PC-9 (cell line): Measurements from ENCODE around the gene SDCCAG8. TPM values are rescaled to one million over a fixed set of nuclear protein-coding genes. Genes with fewer than 3 reads are reported as not detected.

Experiments used
- BruUV-seq: library from RNA; stranded (reverse); fragments of 400-500 nt; replicated peaks from 2 replicates; lab custom pipeline; 2021; lab: Mats Ljungman, UMichigan
- CTCF ChIA-PET: fragments of 300-600 bp; sonication (Branson Sonifier 250); formaldehyde crosslinking; loops from one replicate; lab custom pipeline; 2022; ENCODE audit warnings: antibody characterized with exemption; lab: Charles Lee
- POLR2A ChIA-PET: fragments of 300-600 bp; sonication (Branson Sonifier 250); formaldehyde crosslinking; loops from one replicate; lab custom pipeline; 2022; ENCODE audit warnings: antibody characterized with exemption; ENCODE audit not compliant: unreplicated experiment; lab: Charles Lee
- DNase-seq, 2 experiments: peaks; one replicate each; pipeline versions ENCODE4 v3.0.0 to v3.0.0-alpha.2; 2015 to 2022; ENCODE audit warnings: mixed read lengths in 1 of 2
- H2AFZ ChIP-seq: fragments of 200-600 bp; sonication (generic); 2 replicates; pipeline ENCODE4 v1.8.1; 2017; ENCODE audit warnings: antibody characterized with exemption
- H3F3A ChIP-seq: fragments of 200-600 bp; sonication (generic); 2 replicates; pipeline ENCODE4 v1.8.1; 2017; ENCODE audit warnings: antibody characterized with exemption, mild to moderate bottlenecking, low read depth; ENCODE audit not compliant: insufficient read depth
- H3K27ac ChIP-seq: fragments of 200-600 bp; sonication (generic); 2 replicates; pipeline ENCODE4 v1.6.1; 2016; ENCODE audit warnings: mixed run types
- H3K27me3 ChIP-seq: fragments of 200-600 bp; sonication (generic); 2 replicates; pipeline ENCODE4 v1.6.1; 2016; ENCODE audit warnings: low read depth, mixed run types; ENCODE audit not compliant: insufficient read depth
- H3K36me3 ChIP-seq: fragments of 200-600 bp; sonication (generic); 2 replicates; pipeline ENCODE4 v1.6.1; 2016; ENCODE audit warnings: low read depth, mixed run types
- H3K4me1 ChIP-seq: fragments of 200-600 bp; sonication (generic); replicated peaks from 2 replicates; pipeline ENCODE4 v1.6.1; 2016; ENCODE audit warnings: mixed run types; ENCODE audit not compliant: insufficient read depth
- H3K4me2 ChIP-seq: fragments of 200-600 bp; sonication (generic); 2 replicates; pipeline ENCODE4 v1.6.1; 2017; ENCODE audit warnings: mixed run types
- H3K4me3 ChIP-seq: fragments of 200-600 bp; sonication (generic); 2 replicates; pipeline ENCODE4 v1.6.1; 2016; ENCODE audit warnings: mixed run types
- H3K79me2 ChIP-seq: fragments of 200-600 bp; sonication (generic); 2 replicates; pipeline ENCODE4 v1.6.1; 2017; ENCODE audit warnings: low read depth, mixed run types
- H3K9me2 ChIP-seq: fragments of 200-600 bp; sonication (generic); 2 replicates; pipeline ENCODE4 v1.8.1; 2017; ENCODE audit warnings: mild to moderate bottlenecking; ENCODE audit not compliant: insufficient read depth
- H3K9me3 ChIP-seq: fragments of 200-600 bp; sonication (generic); 2 replicates; pipeline ENCODE4 v1.8.1; 2016; ENCODE audit warnings: low read depth; ENCODE audit not compliant: insufficient read depth
- H4K20me1 ChIP-seq: fragments of 200-600 bp; sonication (generic); 2 replicates; pipeline ENCODE4 v1.8.1; 2017; ENCODE audit not compliant: insufficient read depth
- CTCF ChIP-seq: fragments of 200-600 bp; sonication (generic); conservative IDR thresholded peaks from 2 replicates; pipeline ENCODE4 v1.6.1; 2017; ENCODE audit warnings: mixed run types, antibody characterized with exemption, mild to moderate bottlenecking, moderate library complexity
- EZH2 ChIP-seq: fragments of 200-600 bp; sonication (generic); IDR thresholded peaks from 2 replicates; pipeline ENCODE4 v1.8.0; 2017; ENCODE audit warnings: antibody characterized with exemption, low read depth
- intact Hi-C: fragments of 100-400 bp; cut with micrococcal nuclease; formaldehyde crosslinking; loops from one replicate; pipeline ENCODE4 v1.10.0; 2022; ENCODE audit not compliant: unreplicated experiment
- total RNA-seq: library from RNA; stranded (reverse); gene quantifications from 2 replicates; pipeline ENCODE4 v1.2.3, GENCODE V29; 2021

The SDCCAG8 gene
- total RNA-seq, 1 experiment from 2014 or later = 22.7 TPM

- Histone ChIP-seq H3K27ac (no peak overlapping the region), H4K20me1 (no peaks in the 10 kb centered on the region), H3K36me3 (no peaks in the 10 kb centered on the region), H3K4me2 (no peak overlapping the region), H3K27me3 (no peaks in the 10 kb centered on the region), H3K4me1 (no peaks in the 10 kb centered on the region; the same call in 1 of the 2 replicates), H3F3A (0 out of 2 replicates have a peak, but pooled peaks cover 8% of the 10 kb centered on the region), H3K4me3 (no peak overlapping the region), H3K79me2 (no peaks in the 10 kb centered on the region), H2AFZ (no peak overlapping the region), H3K9me2 (no peaks in the 10 kb centered on the region), H3K9me3 (no peaks in the 10 kb centered on the region)
- intact Hi-C loops = no loop called here
- ChIA-PET CTCF (interaction anchor here (0.6 kb wide), 1 partner anchor 27 kb away, joined by 3 read pairs; no protein-coding TSS in a partner anchor), POLR2A (no interaction called here)
- TF ChIP-seq CTCF (no peak), EZH2 (no peak)
- DNase-seq = no peak
- BruUV-seq = no TSS peak
These were observed 152.6 kb downstream of the SDCCAG8 start for GRCh38 chr1:243408479-243408878.

- no peaks in the 10 kb centered on the region for H3K36me3 ChIP-seq
- ChIA-PET POLR2A (no interaction called here), CTCF (no interaction called here)
- H3K9me3 ChIP-seq = no peaks in the 10 kb centered on the region
- BruUV-seq = no TSS peak
- 0 out of 2 replicates have a peak, but pooled peaks cover 8% of the 10 kb centered on the region for H3F3A ChIP-seq
- no peak overlapping the region for H3K4me3 ChIP-seq
- TF ChIP-seq EZH2 (no peak), CTCF (no peak)
- H3K79me2 ChIP-seq = no peaks in the 10 kb centered on the region
- DNase-seq = no peak
- H3K27ac ChIP-seq = no peak overlapping the region
- H3K27me3 ChIP-seq = no peaks in the 10 kb centered on the region
- no peak overlapping the region for H3K4me2 ChIP-seq
- intact Hi-C loops = no loop called here
- H4K20me1 ChIP-seq = no peaks in the 10 kb centered on the region
- H2AFZ ChIP-seq = no peak overlapping the region
- H3K4me1 ChIP-seq = no peaks in the 10 kb centered on the region; the same call in 1 of the 2 replicates
- no peaks in the 10 kb centered on the region for H3K9me2 ChIP-seq
These were observed 153.4 kb downstream of the SDCCAG8 start for GRCh38 chr1:243409284-243409683.

- CTCF ChIA-PET = no interaction called here
- POLR2A ChIA-PET = no interaction called here
- no peaks in the 10 kb centered on the region for H4K20me1 ChIP-seq
These were observed 155.6 kb downstream of the SDCCAG8 start for GRCh38 chr1:243411472-243411871.

More at GRCh38 chr1:243411472-243411871, 155.6 kb downstream of the SDCCAG8 start:
- Histone ChIP-seq H2AFZ (no peak overlapping the region), H3K4me1 (no peaks in the 10 kb centered on the region; the same call in 1 of the 2 replicates), H3K4me3 (no peak overlapping the region), H3K27me3 (no peaks in the 10 kb centered on the region), H3K79me2 (no peaks in the 10 kb centered on the region), H3K9me3 (no peaks in the 10 kb centered on the region), H3K36me3 (no peaks in the 10 kb centered on the region), H3F3A (0 out of 2 replicates have a peak, but pooled peaks cover 8% of the 10 kb centered on the region), H3K4me2 (no peak overlapping the region), H3K27ac (no peak overlapping the region), H3K9me2 (no peaks in the 10 kb centered on the region; the same call in 1 of the 2 replicates)
- no TSS peak for BruUV-seq
- TF ChIP-seq EZH2 (no peak), CTCF (no peak)
- DNase-seq = no peak
- intact Hi-C loops = no loop called here
